A549 (cell line): ENCODE results near the gene UNC13D. TPM values are rescaled to one million over a fixed set of nuclear protein-coding genes. Genes with fewer than 3 reads are reported as not detected.

Experiments
- ATAC-seq, 2 experiments: fragments of 200-7000 bp in 1 of 2; fragments of >200 bp in 1 of 2; cut with Nextera tagmentation in 1 of 2; cut with Tn5 transposase in 1 of 2; 3 replicates each; pipeline versions ENCODE4 v1.8.0 to v1.9.1; 2018 to 2020; ENCODE audit warnings: mild to moderate bottlenecking in 1 of 2, moderate library complexity in 1 of 2
- CTCF ChIA-PET: fragments of 300-600 bp; sonication (Branson Sonifier 250); formaldehyde crosslinking; extraction: SDS; loops from one replicate; lab custom pipeline; 2021; ENCODE audit warnings: antibody characterized with exemption, inconsistent platforms; lab: Yijun Ruan, JAX
- POLR2A ChIA-PET: fragments of 350-600 bp; formaldehyde crosslinking; extraction: SDS; loops from one replicate; lab custom pipeline; 2021; ENCODE audit warnings: antibody characterized with exemption, inconsistent platforms; lab: Yijun Ruan, JAX
- DNase-seq, 2 experiments: peaks; one replicate each; pipeline versions ENCODE4 v3.0.0 to v3.0.0-alpha.2; 2011 to 2016; ENCODE audit warnings: low read depth in 1 of 2, low spot score in 1 of 2
- FAIRE-seq: peaks from 2 replicates; lab custom pipeline; 2011; peaks lifted over from hg19 to GRCh38; lab: Jason Lieb, UNC
- H3K27ac ChIP-seq, 2 experiments: fragments of >200 bp; sonication (Bioruptor Twin); formaldehyde crosslinking; 3 replicates each; pipeline ENCODE4 v1.5.1; 2016 to 2017
- H3K4me1 ChIP-seq: fragments of >200 bp; sonication (Bioruptor Twin); formaldehyde crosslinking; 3 replicates; pipeline ENCODE4 v1.6.1; 2016
- H3K4me2 ChIP-seq: fragments of >200 bp; sonication (Bioruptor Twin); formaldehyde crosslinking; 3 replicates; pipeline ENCODE4 v1.6.1; 2016
- H3K4me3 ChIP-seq: fragments of >200 bp; sonication (Bioruptor Twin); formaldehyde crosslinking; 3 replicates; pipeline ENCODE4 v1.5.1; 2016
- H3K9me3 ChIP-seq: fragments of >200 bp; sonication (Bioruptor Twin); formaldehyde crosslinking; 3 replicates; pipeline ENCODE4 v1.6.1; 2016
- BHLHE40 ChIP-seq: IDR thresholded peaks from 2 replicates; pipeline ENCODE4 v1.6.1; 2012; ENCODE audit warnings: low read depth, low read length, inconsistent platforms
- CHD2 ChIP-seq: fragments of 150-350 bp; IDR thresholded peaks from 2 replicates; pipeline ENCODE4 v1.6.1; 2014; ENCODE audit warnings: low read length; ENCODE audit not compliant: partially characterized antibody
- CHD4 ChIP-seq: fragments of 200-600 bp; sonication (generic); IDR thresholded peaks from 2 replicates; pipeline ENCODE4 v1.6.1; 2016; ENCODE audit warnings: antibody characterized with exemption, mild to moderate bottlenecking, borderline replicate concordance
- FOSB ChIP-seq: fragments of 250-450 bp; sonication (Bioruptor Pico); IDR thresholded peaks from 2 replicates; pipeline ENCODE4 v1.5.0; 2020; ENCODE audit warnings: mild to moderate bottlenecking, moderate library complexity
- JUN ChIP-seq, 2 experiments: fragments of >200 bp; sonication (Bioruptor Twin); formaldehyde crosslinking; IDR thresholded peaks; 2 replicates in 1 of 2; 3 replicates in 1 of 2; pipeline ENCODE4 v1.6.1; 2016 to 2017
- NFE2L2 ChIP-seq: fragments of 150-350 bp; conservative IDR thresholded peaks from 2 replicates; pipeline ENCODE4 v1.6.1; 2014; ENCODE audit warnings: low read length
- POLR2A ChIP-seq: IDR thresholded peaks from 2 replicates; pipeline ENCODE4 v1.6.1; 2012; ENCODE audit warnings: mild to moderate bottlenecking, low read length
- POLR2AphosphoS2 ChIP-seq: conservative IDR thresholded peaks from 2 replicates; pipeline ENCODE4 v1.6.1; 2012; ENCODE audit warnings: low read length, improper control_type of control experiment, inconsistent platforms
- RAD21 ChIP-seq, 2 experiments: fragments of >200 bp in 1 of 2; sonication (Bioruptor Twin) in 1 of 2; formaldehyde crosslinking in 1 of 2; IDR thresholded peaks in 1 of 2; conservative IDR thresholded peaks in 1 of 2; 2 replicates in 1 of 2; 3 replicates in 1 of 2; pipeline ENCODE4 v1.6.1; 2012 to 2018; ENCODE audit warnings: inconsistent platforms in 1 of 2
- RNF2 ChIP-seq: fragments of 200-600 bp; sonication (generic); IDR thresholded peaks from 2 replicates; pipeline ENCODE4 v1.6.1; 2016; ENCODE audit warnings: low read depth, mild to moderate bottlenecking, antibody characterized with exemption, moderate library complexity, borderline replicate concordance
- WGBS: methylation state at CpG from one replicate; pipeline ENCODE4 v1.1.6; 2017; ENCODE audit errors: missing lambda C conversion rate; 5-methylcytosine and 5-hydroxymethylcytosine counted together
- polyA plus RNA-seq, 4 experiments: library from polyadenylated mRNA; depleted of rRNA in 3 of 4; stranded (reverse); fragments of >200 nt; fragmentation: RNase III in 1 of 4; extraction: RNeasy Plus Mini Kit Qiagen cat#74134 plus additional on column Dnase treatment in 1 of 4; gene quantifications; 2 replicates in 3 of 4; 3 replicates in 1 of 4; pipeline ENCODE4 v1.2.3, GENCODE V29; 2011 to 2017
- TF ChIP-seq, protein P1 (sequence below): fragments of 200-600 bp; sonication (generic); IDR thresholded peaks from 2 replicates; pipeline ENCODE4 v1.6.1; 2016; ENCODE audit warnings: antibody characterized with exemption, mild to moderate bottlenecking, moderate library complexity
- TF ChIP-seq, protein P2 (sequence below): fragments of 250-450 bp; sonication (Bioruptor Pico); IDR thresholded peaks from 2 replicates; pipeline ENCODE4 v1.5.0; 2021; ENCODE audit warnings: mild to moderate bottlenecking, moderate library complexity, borderline replicate concordance
- TF ChIP-seq, protein P3 (sequence below): fragments of 150-350 bp; IDR thresholded peaks from 2 replicates; pipeline ENCODE4 v1.6.1; 2014; ENCODE audit warnings: low read depth, mild to moderate bottlenecking, low read length

UNC13D gene
- polyA plus RNA-seq, 2 of the 4 experiments (the other 2 are of a cell fraction): 1.6 to 3.5 TPM

DNA sequence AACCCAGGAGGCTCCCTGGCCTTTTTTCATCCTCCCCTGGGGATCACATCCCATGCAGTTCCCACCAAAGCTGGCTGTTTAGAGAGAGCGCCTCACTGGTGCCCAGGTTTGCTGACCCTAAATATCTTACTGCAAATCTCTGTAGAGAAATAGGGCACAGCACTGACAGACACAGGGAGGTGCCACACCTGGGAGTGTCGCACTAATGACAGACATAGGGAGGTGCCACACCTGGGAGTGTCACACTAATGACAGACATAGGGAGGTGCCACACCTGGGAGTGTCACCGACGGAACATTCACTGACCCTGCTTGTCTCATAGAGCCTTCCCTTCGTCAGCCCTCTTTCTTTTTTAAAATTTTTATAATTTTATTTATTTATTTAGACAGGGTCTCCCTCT is 34.0 kb downstream of the UNC13D start:
- 93% methylated on average over 5 of the region's 5 CpGs for WGBS
- no peak for FAIRE-seq
- H3K27ac ChIP-seq: no peak overlapping the region
- no peak overlapping the region for H3K4me2 ChIP-seq
- TF ChIP-seq POLR2A: no peak
- TF ChIP-seq, protein P1, sequence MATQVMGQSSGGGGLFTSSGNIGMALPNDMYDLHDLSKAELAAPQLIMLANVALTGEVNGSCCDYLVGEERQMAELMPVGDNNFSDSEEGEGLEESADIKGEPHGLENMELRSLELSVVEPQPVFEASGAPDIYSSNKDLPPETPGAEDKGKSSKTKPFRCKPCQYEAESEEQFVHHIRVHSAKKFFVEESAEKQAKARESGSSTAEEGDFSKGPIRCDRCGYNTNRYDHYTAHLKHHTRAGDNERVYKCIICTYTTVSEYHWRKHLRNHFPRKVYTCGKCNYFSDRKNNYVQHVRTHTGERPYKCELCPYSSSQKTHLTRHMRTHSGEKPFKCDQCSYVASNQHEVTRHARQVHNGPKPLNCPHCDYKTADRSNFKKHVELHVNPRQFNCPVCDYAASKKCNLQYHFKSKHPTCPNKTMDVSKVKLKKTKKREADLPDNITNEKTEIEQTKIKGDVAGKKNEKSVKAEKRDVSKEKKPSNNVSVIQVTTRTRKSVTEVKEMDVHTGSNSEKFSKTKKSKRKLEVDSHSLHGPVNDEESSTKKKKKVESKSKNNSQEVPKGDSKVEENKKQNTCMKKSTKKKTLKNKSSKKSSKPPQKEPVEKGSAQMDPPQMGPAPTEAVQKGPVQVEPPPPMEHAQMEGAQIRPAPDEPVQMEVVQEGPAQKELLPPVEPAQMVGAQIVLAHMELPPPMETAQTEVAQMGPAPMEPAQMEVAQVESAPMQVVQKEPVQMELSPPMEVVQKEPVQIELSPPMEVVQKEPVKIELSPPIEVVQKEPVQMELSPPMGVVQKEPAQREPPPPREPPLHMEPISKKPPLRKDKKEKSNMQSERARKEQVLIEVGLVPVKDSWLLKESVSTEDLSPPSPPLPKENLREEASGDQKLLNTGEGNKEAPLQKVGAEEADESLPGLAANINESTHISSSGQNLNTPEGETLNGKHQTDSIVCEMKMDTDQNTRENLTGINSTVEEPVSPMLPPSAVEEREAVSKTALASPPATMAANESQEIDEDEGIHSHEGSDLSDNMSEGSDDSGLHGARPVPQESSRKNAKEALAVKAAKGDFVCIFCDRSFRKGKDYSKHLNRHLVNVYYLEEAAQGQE: no peak
- TF ChIP-seq RAD21 (conservative IDR thresholded peaks at IDR 0.05 in 1 of 2, IDR thresholded peaks at IDR 0.05 in 1 of 2): no peak
- no peak for TF ChIP-seq NFE2L2
- no peak for TF ChIP-seq CHD2
- no peak for TF ChIP-seq FOSB (CRISPR knock-in tag)
- TF ChIP-seq, protein P2, sequence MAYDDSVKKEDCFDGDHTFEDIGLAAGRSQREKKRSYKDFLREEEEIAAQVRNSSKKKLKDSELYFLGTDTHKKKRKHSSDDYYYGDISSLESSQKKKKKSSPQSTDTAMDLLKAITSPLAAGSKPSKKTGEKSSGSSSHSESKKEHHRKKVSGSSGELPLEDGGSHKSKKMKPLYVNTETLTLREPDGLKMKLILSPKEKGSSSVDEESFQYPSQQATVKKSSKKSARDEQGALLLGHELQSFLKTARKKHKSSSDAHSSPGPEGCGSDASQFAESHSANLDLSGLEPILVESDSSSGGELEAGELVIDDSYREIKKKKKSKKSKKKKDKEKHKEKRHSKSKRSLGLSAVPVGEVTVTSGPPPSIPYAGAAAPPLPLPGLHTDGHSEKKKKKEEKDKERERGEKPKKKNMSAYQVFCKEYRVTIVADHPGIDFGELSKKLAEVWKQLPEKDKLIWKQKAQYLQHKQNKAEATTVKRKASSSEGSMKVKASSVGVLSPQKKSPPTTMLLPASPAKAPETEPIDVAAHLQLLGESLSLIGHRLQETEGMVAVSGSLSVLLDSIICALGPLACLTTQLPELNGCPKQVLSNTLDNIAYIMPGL (CRISPR knock-in tag): no peak
- no peak for TF ChIP-seq BHLHE40
- H3K9me3 ChIP-seq: no peaks in the 10 kb centered on the region
- H3K4me3 ChIP-seq: no peak overlapping the region
- no peak for ATAC-seq
- ChIA-PET CTCF (interaction anchor here (0.7 to 9.2 kb wide), 3 partner anchors 15 to 41 kb away, joined by 3 to 62 read pairs (median 5); no protein-coding TSS in a partner anchor), POLR2A (no interaction called here)
- DNase-seq: no peak
- peaks cover 10% of the 10 kb centered on the region for H3K4me1 ChIP-seq

DNA sequence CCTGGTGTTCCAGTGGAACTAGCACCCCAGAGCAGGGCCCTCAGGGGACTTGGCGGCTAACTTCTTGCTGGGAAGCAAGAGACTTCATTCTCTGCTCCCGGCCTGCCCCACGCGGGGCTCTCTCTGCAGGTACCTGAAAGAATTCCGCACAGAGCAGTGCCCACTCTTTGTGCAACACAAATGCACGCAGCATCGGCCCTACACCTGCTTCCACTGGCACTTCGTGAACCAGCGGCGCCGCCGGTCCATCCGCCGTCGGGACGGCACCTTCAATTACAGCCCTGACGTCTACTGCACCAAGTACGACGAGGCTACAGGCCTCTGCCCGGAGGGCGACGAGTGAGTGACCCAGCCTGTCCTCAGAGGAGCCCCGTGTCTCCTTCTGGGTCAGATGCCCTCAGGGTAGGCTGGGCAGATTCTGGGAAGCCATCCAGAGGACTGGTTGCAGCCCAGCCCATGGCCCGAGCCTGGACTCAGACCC is 34.5 kb downstream of the UNC13D start:
- ChIA-PET POLR2A (no interaction called here), CTCF (interaction anchor here (0.8 to 9.2 kb wide), 6 partner anchors 9 to 36 kb away, joined by 3 to 62 read pairs (median 4); no protein-coding TSS in a partner anchor)
- no peaks in the 10 kb centered on the region for H3K9me3 ChIP-seq
- peaks cover 5% of the 10 kb centered on the region for H3K4me1 ChIP-seq
- no peak overlapping the region for H3K27ac ChIP-seq
- H3K4me3 ChIP-seq: no peak overlapping the region
- H3K4me2 ChIP-seq: no peak overlapping the region
- DNase-seq (no peak), FAIRE-seq (no peak), ATAC-seq (no peak)
- TF ChIP-seq POLR2AphosphoS2: no peak
- TF ChIP-seq CHD4: no peak
- 0 out of 5 replicates have a peak, but pooled peaks of 1 of the 2 experiments have one; percentile 15 for TF ChIP-seq JUN (IDR thresholded peaks at IDR 0.05)
- TF ChIP-seq, protein P2 (CRISPR knock-in tag): no peak
- no peak for TF ChIP-seq RNF2
- TF ChIP-seq CHD2: no peak
- TF ChIP-seq, protein P3, sequence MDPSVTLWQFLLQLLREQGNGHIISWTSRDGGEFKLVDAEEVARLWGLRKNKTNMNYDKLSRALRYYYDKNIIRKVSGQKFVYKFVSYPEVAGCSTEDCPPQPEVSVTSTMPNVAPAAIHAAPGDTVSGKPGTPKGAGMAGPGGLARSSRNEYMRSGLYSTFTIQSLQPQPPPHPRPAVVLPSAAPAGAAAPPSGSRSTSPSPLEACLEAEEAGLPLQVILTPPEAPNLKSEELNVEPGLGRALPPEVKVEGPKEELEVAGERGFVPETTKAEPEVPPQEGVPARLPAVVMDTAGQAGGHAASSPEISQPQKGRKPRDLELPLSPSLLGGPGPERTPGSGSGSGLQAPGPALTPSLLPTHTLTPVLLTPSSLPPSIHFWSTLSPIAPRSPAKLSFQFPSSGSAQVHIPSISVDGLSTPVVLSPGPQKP: no peak
- 93% methylated on average over 24 of the region's 24 CpGs for WGBS
